MM.1S (cell line): ENCODE data around the gene MYLK4.

Source experiments
- EZH2 ChIP-seq: fragments of 300-600 bp; sonication (generic); optimal IDR thresholded peaks from 2 replicates; pipeline ENCODE3; 2017; ENCODE audit warnings: low read depth, mild to moderate bottlenecking, antibody characterized with exemption, low read length, mixed read lengths
- EZH2phosphoT487 ChIP-seq: fragments of 300-600 bp; sonication (generic); IDR thresholded peaks from 2 replicates; pipeline ENCODE4 v1.6.1; 2018; ENCODE audit warnings: antibody characterized with exemption, low read length
- TF ChIP-seq, protein P1 (sequence below): fragments of 300-600 bp; sonication (generic); IDR thresholded peaks from 2 replicates; pipeline ENCODE4 v1.5.1; 2016; ENCODE audit warnings: antibody characterized with exemption, low read length, mixed read lengths

DNA sequence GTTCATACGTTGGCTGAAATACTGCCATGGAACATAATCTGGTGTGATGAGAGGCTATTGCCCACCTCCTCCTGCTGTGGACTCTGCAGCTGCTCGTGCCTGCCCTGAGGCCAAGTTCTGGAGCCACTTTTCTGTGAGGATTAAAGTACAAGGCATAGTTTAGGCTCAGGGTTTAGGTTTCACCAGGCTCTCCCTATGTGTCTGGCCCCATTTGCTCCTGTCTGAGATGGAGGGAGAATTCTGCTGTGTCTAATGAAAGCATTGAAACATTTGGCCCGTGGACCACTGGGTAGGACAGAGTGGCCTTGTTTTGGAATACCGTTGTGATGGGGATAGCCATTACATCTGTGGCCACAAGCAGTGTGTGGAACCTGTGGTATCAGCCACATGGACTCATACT, 20.4 kb upstream of the MYLK4 start:
- TF ChIP-seq, protein P1, sequence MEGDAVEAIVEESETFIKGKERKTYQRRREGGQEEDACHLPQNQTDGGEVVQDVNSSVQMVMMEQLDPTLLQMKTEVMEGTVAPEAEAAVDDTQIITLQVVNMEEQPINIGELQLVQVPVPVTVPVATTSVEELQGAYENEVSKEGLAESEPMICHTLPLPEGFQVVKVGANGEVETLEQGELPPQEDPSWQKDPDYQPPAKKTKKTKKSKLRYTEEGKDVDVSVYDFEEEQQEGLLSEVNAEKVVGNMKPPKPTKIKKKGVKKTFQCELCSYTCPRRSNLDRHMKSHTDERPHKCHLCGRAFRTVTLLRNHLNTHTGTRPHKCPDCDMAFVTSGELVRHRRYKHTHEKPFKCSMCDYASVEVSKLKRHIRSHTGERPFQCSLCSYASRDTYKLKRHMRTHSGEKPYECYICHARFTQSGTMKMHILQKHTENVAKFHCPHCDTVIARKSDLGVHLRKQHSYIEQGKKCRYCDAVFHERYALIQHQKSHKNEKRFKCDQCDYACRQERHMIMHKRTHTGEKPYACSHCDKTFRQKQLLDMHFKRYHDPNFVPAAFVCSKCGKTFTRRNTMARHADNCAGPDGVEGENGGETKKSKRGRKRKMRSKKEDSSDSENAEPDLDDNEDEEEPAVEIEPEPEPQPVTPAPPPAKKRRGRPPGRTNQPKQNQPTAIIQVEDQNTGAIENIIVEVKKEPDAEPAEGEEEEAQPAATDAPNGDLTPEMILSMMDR, result no peak
- TF ChIP-seq EZH2phosphoT487, result no peak
- TF ChIP-seq EZH2, result no peak
